CD4-positive, alpha-beta T cell treated with Interleukin-17A for 4 hours (primary cell): ENCODE measurements around the gene GAS7.
"Not testable (repeated sequence)": the region's sequence is repeated elsewhere in the genome, so short reads cannot be mapped to it uniquely, and the experiment has no call there.

Experiments used
- DNase-seq: peaks from one replicate; pipeline ENCODE4 v3.0.0-alpha.2; 2020; ENCODE audit warnings: mixed read lengths

Gene GAS7

DNA sequence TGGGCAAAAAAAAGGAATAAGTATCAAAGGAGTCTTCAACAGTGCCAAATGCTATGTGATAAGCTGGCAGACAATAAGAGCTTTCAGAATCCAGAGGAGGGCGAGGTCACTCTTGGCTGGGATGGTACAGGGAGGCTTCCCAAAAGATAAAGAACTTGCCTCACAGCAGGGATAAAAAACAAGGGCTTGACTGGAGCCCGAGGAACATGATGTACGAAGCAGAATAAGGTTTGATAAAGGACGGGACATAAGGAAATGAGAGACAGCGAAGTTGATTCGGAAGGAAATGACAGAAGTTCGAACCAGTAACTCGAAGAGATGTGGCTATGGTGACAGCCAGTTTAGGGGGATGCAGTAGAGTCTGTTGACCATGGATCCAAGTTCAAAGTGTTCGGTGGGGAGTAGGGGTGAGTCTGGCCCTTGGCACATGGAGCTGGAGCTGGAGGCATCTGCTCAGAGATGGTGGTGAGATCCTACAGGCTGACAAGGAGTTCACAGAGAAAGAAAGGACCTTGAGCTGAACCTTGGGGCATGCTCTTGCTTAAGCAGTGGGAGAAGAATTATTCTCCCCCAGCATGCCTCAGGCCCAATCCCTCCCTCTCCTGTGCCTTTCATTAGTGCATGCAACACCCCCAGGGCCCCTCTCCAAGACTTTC is 155.7 kb downstream of the GAS7 start:
- no peak for DNase-seq

DNA sequence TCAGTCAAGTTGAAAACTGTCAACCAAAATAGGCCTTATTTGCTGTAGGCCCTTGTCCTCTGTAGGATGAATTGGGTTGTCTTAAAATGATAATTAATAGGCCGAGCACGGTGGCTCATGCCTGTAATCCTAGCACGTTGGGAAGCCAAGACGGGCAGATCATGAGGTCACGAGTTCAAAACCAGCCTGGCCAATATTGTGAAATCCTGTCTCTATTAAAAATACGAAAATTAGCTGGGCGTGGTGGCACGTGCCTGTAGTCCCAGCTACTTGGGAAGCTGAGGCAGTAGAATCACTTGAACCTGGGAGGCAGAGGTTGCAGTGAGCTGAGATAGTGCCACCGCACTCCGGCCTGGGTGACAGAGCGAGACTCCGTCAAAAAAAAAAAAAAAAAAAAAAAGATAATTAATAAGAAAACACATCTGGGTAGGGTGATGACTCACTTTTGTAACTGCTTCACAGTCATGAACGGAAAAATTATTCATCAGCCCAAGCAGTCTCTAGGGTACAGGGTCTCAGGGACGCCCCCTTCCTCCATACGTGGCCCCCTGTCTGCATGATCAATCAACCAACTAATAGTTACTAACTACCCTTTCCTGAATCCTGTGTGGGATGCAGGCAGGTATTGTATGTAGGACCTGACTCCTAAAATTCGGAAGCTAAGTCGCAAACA is 156.4 kb downstream of the GAS7 start:
- no peak for DNase-seq

DNA sequence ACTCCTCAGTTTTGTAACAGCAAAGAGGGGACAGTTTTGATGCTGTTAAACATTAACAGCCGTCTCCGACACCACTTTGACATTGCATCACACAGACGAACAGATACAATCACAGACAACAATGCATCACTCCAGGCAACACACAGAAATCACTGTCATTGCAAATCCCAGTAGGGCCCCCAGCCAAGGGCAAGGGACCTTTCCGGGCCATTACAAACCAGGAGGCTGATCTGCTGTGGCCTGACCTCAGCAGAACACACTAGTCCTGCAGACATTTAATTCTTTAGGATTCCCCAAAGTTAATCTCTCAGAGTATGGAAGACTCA is 157.2 kb downstream of the GAS7 start:
- no peak for DNase-seq

DNA sequence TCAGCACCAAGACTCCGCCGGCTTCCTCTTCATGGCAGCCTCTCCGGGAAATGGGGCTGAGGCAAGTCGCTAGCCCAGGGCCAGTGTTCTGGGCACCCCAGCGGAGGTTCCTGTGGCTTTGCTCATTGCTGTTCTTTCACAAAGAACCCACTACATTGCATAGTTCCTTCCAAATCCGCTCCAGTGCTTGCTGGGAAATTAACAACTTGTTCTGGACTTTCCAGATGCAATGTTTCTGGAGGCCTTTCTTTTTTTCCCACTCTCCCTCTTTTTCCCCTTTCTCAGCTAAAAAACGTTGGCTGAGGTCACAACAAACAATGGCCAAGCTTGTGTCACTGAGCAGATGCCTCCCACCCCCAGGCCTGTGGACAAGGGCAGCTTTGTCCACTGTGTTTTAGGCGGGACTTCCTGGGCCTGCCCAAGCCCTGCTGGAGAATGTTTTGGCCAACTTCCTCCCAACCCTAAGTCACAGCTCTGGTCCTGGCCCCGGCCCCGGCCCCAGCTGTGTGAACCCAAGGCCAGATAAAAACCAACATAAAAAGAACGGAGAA is 161.8 kb downstream of the GAS7 start:
- no peak for DNase-seq

DNA sequence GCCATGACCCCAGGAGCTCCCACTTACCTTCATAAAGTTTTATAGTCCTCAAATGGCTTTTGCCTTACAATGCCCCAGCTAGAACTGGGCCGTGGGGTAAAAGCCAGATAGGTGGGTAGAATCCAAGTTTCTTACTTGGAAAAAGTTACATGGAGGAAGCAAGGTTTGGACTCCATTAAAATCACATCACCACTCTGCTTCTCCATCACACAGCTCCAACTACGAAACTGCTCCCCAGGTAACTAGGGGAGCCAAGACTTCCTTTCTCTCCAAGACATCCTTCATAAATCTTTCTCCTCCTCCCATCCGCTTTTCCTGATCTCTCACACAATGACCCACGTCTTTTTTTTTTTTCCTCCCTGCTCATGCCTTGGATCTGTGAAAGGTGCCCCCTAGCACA is 162.5 kb downstream of the GAS7 start:
- DNase-seq = no peak

DNA sequence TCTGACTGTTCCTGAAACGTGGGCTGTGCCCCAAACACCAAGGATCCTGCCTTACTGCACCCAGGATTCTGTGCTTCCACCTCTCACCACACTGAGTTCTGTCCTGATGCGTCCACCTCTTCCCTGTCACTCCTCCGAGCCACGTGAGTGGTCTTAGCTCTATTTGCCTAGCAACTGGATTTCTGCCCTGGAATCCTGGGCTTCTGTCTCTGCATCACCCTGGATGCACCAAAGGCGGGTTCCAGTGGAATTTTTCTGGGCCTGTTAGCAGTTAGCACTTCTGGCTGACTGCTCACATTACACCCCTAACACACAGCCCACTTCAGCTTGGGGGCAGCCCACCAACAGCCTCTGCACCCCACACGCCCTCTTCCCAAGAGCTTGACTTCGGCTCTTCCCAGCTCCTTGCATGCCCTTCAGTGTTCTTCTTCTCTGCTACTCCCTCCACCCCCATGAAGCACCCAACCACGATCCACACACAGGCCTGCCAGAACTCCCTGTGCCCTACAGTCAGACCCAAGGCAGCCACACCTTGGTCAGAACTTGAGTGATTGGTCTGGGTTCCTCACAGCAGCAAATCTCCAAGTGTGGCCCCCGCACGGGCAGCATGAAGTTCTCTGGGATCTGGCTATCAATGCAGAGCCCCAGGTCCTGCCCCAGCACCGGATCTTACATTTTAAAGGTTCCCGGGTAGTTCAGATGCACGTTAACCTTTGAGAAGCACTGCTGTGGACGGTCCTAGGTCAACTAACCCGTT is 163.5 kb downstream of the GAS7 start:
- DNase-seq = no peak

DNA sequence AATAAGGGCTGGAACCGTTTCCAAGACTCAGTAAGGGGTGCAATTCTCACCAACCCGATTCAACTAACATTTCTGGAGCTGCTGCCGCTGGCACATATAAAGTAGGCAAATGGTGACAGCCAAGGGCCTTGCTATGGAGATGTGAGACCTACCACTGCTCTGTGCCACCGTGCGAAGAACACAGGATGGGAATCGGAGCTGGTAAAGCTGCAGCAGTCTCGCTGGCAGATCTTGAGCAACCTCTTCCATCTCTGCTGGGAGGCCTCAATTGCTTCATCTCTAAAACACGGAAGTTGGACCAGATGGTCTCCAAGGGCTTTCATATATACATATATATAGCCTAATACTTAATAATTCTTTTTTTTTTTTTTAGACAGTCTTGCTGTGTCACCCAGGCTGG is 164.4 kb downstream of the GAS7 start:
- no peak for DNase-seq

DNA sequence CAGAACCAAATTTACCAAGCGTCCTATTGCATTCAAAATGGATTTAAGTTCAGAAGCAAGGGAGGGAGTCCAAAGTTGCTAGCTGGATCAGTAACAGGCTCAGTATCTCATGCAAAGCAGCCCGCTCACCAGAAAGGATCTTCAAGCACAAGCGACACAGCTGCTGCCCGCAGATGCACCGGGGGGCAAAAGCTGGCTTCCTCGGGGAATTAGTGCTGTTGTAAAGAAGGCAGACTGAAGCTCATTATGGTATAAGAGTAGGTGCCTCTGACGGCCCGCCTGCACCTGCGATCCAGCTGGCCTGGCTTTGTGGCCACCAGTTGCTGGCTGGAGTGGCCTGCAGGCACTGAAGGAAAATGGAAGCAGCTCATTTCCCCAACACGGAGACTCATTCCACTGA is 165.0 kb downstream of the GAS7 start:
- DNase-seq = no peak

DNA sequence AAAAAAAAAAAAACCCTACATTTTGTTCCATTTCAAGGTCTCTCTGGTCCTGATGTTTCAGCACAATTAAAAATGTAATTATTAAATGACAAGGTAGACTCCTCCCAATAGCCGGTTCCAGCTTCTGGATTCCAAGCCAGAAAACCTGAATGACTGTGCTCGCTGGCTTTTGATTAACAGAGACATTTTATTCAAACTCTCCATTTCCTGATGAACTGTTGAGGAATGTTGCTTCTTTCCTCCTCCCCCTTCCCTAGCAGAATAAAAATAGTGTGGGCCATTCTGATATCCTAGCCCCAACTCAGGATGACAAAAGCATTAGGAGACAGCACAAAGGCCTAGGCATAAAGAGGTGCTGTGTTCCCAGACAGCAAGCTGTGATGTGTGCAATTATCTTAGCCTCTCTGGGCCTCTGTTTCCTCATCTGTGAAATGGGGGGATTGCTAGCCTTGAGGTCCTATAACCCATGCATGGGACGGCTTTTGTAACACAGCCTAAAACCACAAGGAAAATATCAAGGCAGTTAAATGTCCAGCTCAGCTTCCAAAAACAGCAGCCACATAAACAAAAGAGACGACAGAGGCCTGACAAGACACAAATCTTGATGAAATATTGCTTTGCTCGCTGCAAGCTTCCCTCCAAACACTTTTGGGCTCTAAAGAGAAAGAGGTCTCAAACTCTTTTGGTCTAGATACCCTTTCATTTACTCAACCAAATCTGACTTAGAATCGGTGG is 166.1 kb downstream of the GAS7 start:
- DNase-seq = no peak

DNA sequence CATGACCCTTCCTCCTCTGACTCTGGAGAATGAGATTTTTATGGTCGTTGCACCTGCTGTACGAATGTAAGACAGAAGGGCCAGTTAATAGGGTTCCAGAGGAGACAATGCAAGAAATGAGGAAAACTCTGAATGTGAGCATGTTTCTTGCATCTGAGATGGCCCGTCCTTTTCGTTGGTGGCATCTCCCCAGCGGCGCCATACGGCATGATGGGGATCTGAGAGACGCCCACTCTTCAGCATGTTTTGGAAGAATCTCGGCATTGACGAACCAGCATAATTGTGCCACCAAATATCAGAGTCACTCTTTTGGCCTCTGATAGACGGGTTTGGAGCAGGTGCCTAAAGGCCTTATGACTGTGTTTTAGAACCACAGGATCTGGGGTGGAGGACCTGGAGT is 166.8 kb downstream of the GAS7 start:
- no peak for DNase-seq

DNA sequence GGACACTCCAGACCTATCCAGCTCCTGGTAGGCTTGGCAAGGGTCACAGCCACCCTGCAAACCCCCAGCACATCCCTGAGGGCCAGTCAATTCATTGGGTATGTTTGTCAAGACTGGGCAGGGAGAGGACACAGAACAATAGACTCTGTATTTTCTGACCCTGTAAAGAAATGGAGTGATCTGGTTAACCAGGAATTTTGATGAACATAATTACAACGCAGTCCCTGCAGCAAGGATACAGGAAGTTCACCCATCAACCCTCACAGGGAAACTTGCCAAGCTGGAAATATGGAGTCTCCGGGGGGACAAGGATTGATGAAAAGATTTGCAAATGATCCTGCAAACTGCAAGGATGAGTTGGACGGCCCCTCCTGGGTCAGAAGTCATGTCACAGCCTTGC is 167.3 kb downstream of the GAS7 start:
- DNase-seq = no peak

DNA sequence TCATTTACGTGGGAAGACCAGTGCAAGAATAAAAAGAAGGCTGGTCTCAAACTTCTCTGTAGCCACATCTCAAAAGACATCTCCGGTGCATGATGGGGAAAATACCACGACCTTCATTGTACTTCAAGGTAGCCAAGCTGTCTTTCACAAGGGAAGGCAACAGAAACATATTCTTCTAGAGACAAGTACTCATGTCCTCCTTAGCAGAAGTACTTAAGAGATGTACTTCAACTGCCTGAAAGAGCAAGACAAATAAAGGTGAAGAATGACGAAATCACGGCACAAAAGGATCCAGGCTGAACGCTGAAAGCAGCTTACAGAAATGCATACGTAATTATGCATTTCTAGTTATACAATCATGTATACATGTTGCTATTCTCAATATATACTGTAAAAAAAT is 169.3 kb downstream of the GAS7 start:
- no peak for DNase-seq

DNA sequence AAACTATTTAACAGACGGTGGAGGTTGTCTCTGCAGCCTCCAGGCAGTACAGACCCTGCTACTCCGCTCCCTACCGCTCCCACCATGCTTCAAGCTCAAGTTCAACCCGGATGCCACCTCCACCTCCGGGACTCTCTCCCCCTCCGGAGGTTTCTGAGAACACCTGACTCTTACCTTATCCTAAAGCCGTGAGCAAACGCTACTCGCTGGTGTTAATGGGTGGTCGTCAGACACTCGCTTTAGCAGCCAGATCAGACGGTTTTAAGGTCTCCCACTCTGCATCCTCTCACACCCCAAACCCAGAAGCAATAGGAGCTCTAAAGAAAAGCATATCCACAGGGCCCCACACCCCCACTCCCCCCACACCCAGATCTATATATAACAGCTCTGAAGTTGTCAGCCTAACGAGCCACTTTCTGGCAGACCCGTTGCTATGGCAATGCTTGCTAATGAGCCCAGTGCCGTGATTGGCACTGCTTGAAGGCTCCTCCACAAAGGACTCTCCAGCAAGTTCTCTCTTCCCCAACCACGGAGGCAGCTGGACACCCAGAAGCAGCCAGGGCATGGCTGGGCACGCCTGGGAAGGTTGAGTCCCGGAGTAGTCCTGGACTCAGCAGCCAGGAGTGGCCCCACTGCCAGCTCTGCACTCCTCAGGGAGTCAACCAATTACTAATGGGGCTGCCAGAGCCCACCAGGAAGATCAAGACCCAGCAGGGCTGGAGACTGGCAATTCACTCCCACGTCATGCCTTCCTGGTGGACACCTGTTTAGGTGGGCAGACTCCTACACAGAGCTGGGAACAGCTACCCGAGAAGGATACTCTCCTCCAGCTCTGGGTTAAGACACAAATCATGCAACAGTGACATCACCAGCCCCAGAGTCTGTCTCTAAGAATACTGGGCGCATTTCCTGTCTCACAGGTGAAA is 172.2 kb downstream of the GAS7 start:
- DNase-seq = no peak

DNA sequence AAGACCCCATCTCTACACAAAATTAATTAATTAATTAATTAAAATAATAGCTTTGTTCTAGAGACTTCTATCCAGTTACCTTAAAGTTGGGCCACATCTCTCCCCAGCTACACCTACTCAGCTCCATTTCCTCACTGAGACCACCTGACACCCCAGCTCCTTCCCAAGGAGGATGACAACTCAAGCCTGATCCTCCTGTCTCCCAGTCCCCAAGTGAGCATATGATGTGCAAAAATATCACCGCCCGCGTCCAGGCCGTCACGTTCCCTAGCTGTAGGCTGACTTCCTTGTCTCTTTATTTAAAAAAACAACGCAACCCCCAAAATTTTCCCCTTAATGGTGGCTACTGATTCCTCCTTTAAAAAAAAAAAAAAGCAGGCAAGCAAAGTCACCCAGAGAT is 173.2 kb downstream of the GAS7 start:
- DNase-seq = no peak

DNA sequence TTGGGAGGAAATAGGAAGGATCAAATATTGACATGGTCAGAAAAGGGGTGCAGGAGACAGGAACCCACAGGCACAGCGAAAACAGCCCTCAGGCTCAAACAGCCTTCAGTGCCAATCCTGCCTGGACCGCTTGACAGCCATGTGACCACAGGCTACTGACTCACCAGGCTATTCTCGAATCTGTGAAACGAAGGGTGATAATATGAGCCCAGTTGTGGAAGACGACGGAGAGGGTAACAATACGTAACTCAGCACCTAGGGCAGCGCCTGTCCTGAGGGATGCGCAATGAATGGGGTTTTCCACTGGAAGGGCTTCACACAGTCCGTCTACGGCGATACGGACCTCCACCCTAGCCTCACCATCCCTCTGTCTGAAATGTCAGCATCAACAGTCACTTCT is 176.0 kb downstream of the GAS7 start:
- no peak for DNase-seq

DNA sequence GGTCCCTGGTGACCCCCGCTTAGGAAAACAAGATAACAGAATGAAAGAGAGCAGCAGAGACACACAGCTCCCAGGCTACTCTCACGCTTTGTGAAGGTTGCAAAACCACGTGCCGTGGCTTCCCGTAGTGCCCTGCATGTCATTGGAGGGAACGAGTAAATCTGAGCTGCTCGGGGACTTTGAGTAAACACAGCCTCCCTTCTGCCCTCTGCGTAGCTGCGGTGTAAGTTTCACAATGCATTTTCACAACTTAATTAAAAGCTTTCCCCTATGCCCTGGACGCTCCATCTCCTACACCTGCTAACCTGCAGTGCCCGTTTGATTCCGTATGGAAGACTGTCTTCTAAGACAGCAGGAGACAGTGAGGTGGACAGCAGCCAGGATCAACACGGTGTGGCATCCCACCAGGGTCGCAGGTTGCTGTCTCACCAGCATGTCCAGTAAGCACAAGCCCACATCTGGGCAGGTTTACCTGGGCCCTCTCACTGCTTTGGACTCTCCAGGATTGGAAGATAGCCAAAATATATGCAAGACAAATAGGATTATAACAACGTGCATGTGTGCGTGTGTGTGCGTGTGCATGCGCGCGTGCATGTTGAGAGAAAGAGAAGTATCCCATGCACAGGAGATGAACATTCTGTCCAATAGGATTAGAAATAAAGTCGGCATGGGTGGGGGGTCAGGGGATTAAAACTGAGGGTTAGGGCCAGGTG is 177.0 kb downstream of the GAS7 start:
- DNase-seq = no peak

DNA sequence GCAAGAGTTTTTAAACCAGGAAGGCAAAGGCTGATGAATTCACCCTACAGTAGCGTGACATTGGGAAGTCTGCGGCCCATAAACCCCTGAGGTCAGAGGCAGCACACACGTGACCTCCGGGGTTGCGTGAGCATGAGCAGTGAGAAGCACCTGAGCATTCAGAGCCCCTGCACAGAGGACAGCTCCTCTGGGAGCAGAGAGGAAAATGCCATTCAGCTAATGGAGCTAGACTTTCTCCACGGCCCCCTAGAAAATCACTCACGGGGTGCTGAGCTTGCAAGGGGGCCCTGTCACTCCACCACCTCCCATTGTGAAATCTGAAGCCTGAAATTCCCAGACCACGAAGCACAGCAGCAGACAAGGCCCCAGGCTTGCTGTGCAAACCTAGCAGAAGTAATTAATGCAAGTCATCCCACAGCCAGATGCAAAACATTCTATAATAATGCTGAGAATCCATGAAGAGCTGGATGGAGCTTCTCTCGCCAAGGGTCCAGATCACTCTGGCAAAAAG is 178.4 kb downstream of the GAS7 start:
- DNase-seq = no peak

DNA sequence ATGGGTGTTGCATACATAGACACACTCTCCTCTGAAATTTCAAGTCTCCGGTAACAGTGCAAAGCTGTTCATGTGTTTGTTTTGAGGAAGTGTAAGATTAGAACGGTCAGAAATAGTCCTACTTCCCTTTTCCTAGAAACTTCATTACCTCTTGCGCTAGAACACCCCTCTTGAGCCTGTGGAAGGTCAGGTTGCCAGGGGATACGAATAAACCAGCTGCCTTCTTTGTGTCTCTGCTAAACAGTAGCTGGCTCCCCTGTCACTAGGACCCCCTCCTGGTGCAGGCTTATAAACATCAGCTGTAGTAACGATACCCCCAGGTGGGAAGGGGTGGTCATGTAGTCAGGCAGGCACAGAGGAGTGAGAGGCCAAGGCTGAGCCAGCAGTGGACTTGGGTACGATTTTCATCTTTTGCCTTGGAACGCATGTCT is 179.9 kb downstream of the GAS7 start:
- DNase-seq = no peak

DNA sequence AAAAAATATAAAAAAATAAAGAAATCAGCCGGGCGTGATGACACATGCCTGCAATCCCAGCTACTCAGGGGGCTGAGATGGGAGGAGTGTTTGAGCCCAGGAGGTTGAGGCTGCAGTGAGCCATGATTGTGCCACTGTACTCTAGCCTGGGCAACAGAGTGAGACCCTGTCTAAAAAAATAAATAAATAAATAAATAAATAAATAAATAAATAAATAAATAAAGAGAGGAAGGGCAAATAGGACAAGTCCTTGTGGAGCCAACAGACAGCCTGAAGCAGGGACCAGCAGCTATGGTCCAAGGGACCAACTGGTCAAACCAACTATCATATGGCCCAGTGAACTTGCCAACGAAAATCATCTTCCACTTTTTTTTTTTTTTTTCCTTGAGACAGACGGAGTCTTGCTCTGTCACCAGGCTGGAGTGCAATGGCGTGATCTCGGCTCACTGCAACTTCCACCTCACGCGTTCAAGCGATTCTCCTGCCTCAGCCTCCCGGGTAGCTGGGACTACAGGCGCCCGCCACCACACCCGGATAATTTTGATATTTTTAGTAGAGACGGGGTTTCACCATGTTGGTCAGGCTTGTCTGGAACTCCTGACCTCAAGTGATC is 181.3 kb downstream of the GAS7 start:
- not testable (repeated sequence) for DNase-seq

DNA sequence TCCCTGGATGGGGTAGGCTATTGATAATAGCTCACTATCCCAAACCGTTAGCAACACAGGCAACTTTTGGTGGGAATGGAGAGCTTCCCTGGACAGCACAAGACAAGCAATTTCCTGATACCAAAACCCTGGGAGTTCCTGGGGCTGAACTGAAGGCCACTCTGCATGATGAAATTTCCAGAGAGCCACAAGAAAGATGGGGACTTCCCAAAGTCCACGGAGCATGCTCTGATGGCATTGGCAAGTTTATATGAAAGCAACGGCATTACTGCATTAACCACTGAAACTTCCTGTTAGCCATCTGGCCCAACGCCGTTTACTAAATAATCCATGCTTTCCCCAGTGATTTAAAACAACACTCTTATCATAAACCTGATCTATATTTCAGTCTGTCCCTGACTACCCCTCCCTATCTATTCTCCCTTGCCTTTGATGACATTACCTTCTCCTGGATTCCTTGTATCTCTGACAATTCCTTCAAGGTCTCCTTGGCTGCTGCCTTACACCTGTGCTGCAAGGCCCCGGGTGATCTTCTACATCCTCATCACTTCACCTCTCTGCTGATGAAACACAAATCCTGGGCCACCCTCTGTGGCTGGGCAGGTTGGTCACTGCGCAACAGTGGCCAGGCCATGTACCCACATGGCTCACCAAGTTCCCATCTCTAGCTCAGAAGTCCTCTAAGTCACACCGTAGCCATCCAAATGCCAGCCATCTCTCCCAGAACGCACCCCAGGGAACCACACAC is 184.9 kb downstream of the GAS7 start:
- no peak for DNase-seq
